K562 (cell line): ENCODE results near the gene USP14. TPM values are rescaled to one million over a fixed set of nuclear protein-coding genes. Genes with fewer than 3 reads are reported as not detected.

Source experiments
- ATAC-seq: fragments of 200-7000 bp; cut with Tn5 transposase; 3 replicates; pipeline ENCODE4 v1.9.1; 2020; ENCODE audit warnings: moderate library complexity
- BruUV-seq: library from RNA; stranded (reverse); fragments of 400-500 nt; replicated peaks from 2 replicates; lab custom pipeline; 2021; lab: Mats Ljungman, UMichigan
- CTCF ChIA-PET: fragments of 300-600 bp; formaldehyde crosslinking; extraction: SDS; loops from one replicate; lab custom pipeline; 2021; ENCODE audit warnings: low intra/inter-chr PET ratio; lab: Yijun Ruan, JAX
- POLR2A ChIA-PET: fragments of 300-600, 350-650 bp; sonication (Branson Sonifier 250); formaldehyde crosslinking; extraction: SDS; loops from one replicate; lab custom pipeline; 2021; ENCODE audit warnings: antibody characterized with exemption, inconsistent platforms; lab: Yijun Ruan, JAX
- DNase-seq, 4 experiments: peaks; one replicate each; pipeline versions ENCODE4 v3.0.0 to v3.0.0-alpha.2; 2011 to 2018; ENCODE audit warnings: low spot score in 3 of 4, mixed read lengths in 3 of 4; ENCODE audit errors: extremely low read depth in 1 of 4
- FAIRE-seq: peaks from 2 replicates; lab custom pipeline; 2011; peaks lifted over from hg19 to GRCh38; lab: Jason Lieb, UNC
- H2AFZ ChIP-seq: 2 replicates; pipeline ENCODE4 v1.6.0; 2011; ENCODE audit warnings: low read depth, low read length, control low read depth, inconsistent platforms
- H3K27ac ChIP-seq: fragments of 200-600 bp; 3 replicates; pipeline ENCODE4 v1.8.0; 2011; ENCODE audit warnings: low read depth, mild to moderate bottlenecking, control low read depth, inconsistent platforms, low read length, moderate library complexity, mixed read lengths; ENCODE audit errors: extremely low read depth
- H3K27me3 ChIP-seq, 2 experiments: fragments of 300-600 bp in 1 of 2; 2 replicates in 1 of 2; 3 replicates in 1 of 2; pipeline versions ENCODE4 v1.6.0 to v1.8.0; 2011; ENCODE audit warnings: inconsistent platforms in 2 of 2, low read length in 2 of 2, mild to moderate bottlenecking in 1 of 2, mixed read lengths in 1 of 2, moderate library complexity in 1 of 2; ENCODE audit not compliant: control insufficient read depth in 2 of 2, insufficient read depth in 2 of 2
- H3K36me3 ChIP-seq: fragments of 300-600 bp; 3 replicates; pipeline ENCODE4 v1.8.0; 2011; ENCODE audit warnings: mild to moderate bottlenecking, low read length, inconsistent platforms; ENCODE audit not compliant: control insufficient read depth, insufficient read depth
- H3K4me1 ChIP-seq, 2 experiments: fragments of 200-600 bp in 1 of 2; replicated peaks in 1 of 2; 2 replicates in 1 of 2; 3 replicates in 1 of 2; pipeline versions ENCODE4 v1.5.1 to v1.8.0; 2011; ENCODE audit warnings: inconsistent platforms in 2 of 2, low read length in 2 of 2, mild to moderate bottlenecking in 1 of 2, mixed read lengths in 1 of 2, moderate library complexity in 1 of 2; ENCODE audit not compliant: control insufficient read depth in 2 of 2, insufficient read depth in 2 of 2
- H3K4me2 ChIP-seq: 2 replicates; pipeline ENCODE4 v1.6.1; 2011; ENCODE audit warnings: low read length, control low read depth, inconsistent platforms, mixed read lengths; ENCODE audit not compliant: insufficient read depth
- H3K4me3 ChIP-seq: fragments of 200-600 bp; sonication (generic), shearing (Covaris generic); 2 replicates; pipeline ENCODE4 v1.5.1; 2016; ENCODE audit warnings: control low read depth, inconsistent platforms
- H3K79me2 ChIP-seq: fragments of 200-600 bp; 3 replicates; pipeline ENCODE4 v1.8.0; 2011; ENCODE audit warnings: low read length, inconsistent platforms; ENCODE audit not compliant: control insufficient read depth, insufficient read depth
- H3K9ac ChIP-seq, 2 experiments: 2 replicates each; pipeline versions ENCODE4 v1.6.0 to v1.6.1; 2011; ENCODE audit warnings: low read depth in 2 of 2, low read length in 2 of 2, control low read depth in 1 of 2, inconsistent platforms in 1 of 2, mild to moderate bottlenecking in 1 of 2, mixed read lengths in 1 of 2; ENCODE audit not compliant: insufficient read depth in 1 of 2
- H3K9me1 ChIP-seq: one replicate; pipeline ENCODE4 v1.6.0; 2011; ENCODE audit warnings: inconsistent platforms, mild to moderate bottlenecking, low read length, moderate library complexity; ENCODE audit not compliant: control insufficient read depth, insufficient read depth
- H3K9me3 ChIP-seq: replicated peaks from 2 replicates; pipeline ENCODE4 v1.5.1; 2011; ENCODE audit warnings: low read depth, low read length, inconsistent platforms; ENCODE audit not compliant: control insufficient read depth, insufficient read depth
- H4K20me1 ChIP-seq: replicated peaks from 2 replicates; pipeline ENCODE4 v1.6.1; 2011; ENCODE audit warnings: low read length, inconsistent platforms, mixed read lengths; ENCODE audit not compliant: control insufficient read depth, insufficient read depth
- ARID2 ChIP-seq: fragments of 450-650 bp; IDR thresholded peaks from 2 replicates; pipeline ENCODE4 v1.6.1; 2017; ENCODE audit warnings: antibody characterized with exemption, mild to moderate bottlenecking
- MXI1 ChIP-seq: IDR thresholded peaks from 2 replicates; pipeline ENCODE4 v1.6.1; 2011; ENCODE audit warnings: low read depth, mild to moderate bottlenecking, improper control_type of control experiment, low read length
- SMAD4 ChIP-seq: fragments of 250-450 bp; sonication (Bioruptor Pico); conservative IDR thresholded peaks from 2 replicates; pipeline ENCODE4 v1.8.0; 2021; ENCODE audit warnings: inconsistent platforms, mild to moderate bottlenecking, moderate library complexity
- WGBS: fragments of 100-300 bp; shearing (Covaris generic); methylation state at CpG from one replicate; pipeline ENCODE4 v1.1.6; 2016; ENCODE audit warnings: low coverage, mixed read lengths; ENCODE audit not compliant: insufficient coverage; ENCODE audit errors: missing lambda C conversion rate; 5-methylcytosine and 5-hydroxymethylcytosine counted together
- in situ Hi-C: fragments of 300-500 bp; cut with MboI; formaldehyde crosslinking; loops from 4 replicates; pipeline ENCODE4 v1.15.0; 2018; ENCODE audit warnings: inconsistent platforms, mixed read lengths
- intact Hi-C: fragments of 100-400 bp; cut with micrococcal nuclease; formaldehyde crosslinking; loops from 2 replicates; pipeline ENCODE4 v1.14.2; 2022
- polyA plus RNA-seq, 8 experiments: library from polyadenylated mRNA; depleted of rRNA in 4 of 8; stranded (reverse) in 5 of 8; unstranded in 3 of 8; fragments of >200 nt; fragmentation: Nextera tagmentation in 2 of 8; fragmentation: Illumina TruSeq in 1 of 8; extraction: Ambion mirVana in 2 of 8; extraction: Trizol in 1 of 8; gene quantifications; 2 replicates each; pipeline versions ENCODE4 v1.2.1 to v1.2.3, GENCODE V29; 2011 to 2014; ENCODE audit warnings: inconsistent platforms in 1 of 8, missing spikeins in 1 of 8
- total RNA-seq, 7 experiments: library from RNA; depleted of rRNA in 6 of 7; stranded (reverse); fragments of >200 nt in 6 of 7; fragmentation: Illumina TruSeq in 2 of 7; extraction: Trizol in 2 of 7; gene quantifications; 2 replicates each; pipeline versions ENCODE4 v1.2.1 to v1.2.3, GENCODE V29; 2011 to 2021; ENCODE audit warnings: low replicate concordance in 1 of 7
- TF ChIP-seq, protein P1 (sequence below): fragments of 450-650 bp; IDR thresholded peaks from 2 replicates; pipeline ENCODE4 v1.6.1; 2018; ENCODE audit not compliant: partially characterized antibody
- TF ChIP-seq, protein P2 (sequence below): fragments of 200-600 bp; sonication (generic); IDR thresholded peaks from one replicate; pipeline ENCODE4 v1.6.1; 2012; ENCODE audit warnings: mild to moderate bottlenecking, low read depth, low read length, inconsistent platforms

Gene USP14
- total and polyA plus RNA-seq, 9 of the 15 experiments (the other 6 are each of a cell fraction or from before 2014, with no cell fraction given): 18.7 to 129 (median 40.3) TPM

DNA sequence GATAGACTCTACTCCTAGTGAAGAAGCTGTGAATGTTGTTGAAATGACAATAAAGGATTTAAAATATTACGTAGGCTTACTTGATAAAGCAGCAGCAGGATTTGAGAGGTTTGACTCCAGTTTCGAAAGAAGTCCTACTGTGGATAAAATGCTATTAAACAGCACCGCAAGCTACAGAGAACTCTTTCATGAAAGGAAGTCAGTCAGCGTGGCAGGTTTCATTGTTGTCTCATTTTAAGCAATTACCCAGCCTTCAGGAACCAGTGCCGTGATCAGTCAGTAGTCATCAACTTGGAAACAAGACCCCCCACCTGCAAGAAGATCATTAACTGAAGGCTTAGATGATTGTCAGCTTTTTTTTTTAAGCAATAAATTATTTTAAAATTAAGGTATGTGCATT is 14.0 kb downstream of the USP14 start:
- Histone ChIP-seq H3K27ac (no peak overlapping the region), H3K4me3 (no peak overlapping the region), H3K27me3 (no peaks in the 10 kb centered on the region), H3K4me2 (no peak overlapping the region), H3K36me3 (peaks cover 67% of the 10 kb centered on the region)
- DNase-seq: no peak
- ChIA-PET POLR2A (interaction anchor here (0.8 to 3.6 kb wide), 3 partner anchors 9 to 13 kb away, joined by 3 to 23 read pairs (median 6); partner anchors contain the start of gene USP14), CTCF (no interaction called here)
- 96% methylated on average over 5 of the region's 5 CpGs for WGBS
- TF ChIP-seq, protein P1, sequence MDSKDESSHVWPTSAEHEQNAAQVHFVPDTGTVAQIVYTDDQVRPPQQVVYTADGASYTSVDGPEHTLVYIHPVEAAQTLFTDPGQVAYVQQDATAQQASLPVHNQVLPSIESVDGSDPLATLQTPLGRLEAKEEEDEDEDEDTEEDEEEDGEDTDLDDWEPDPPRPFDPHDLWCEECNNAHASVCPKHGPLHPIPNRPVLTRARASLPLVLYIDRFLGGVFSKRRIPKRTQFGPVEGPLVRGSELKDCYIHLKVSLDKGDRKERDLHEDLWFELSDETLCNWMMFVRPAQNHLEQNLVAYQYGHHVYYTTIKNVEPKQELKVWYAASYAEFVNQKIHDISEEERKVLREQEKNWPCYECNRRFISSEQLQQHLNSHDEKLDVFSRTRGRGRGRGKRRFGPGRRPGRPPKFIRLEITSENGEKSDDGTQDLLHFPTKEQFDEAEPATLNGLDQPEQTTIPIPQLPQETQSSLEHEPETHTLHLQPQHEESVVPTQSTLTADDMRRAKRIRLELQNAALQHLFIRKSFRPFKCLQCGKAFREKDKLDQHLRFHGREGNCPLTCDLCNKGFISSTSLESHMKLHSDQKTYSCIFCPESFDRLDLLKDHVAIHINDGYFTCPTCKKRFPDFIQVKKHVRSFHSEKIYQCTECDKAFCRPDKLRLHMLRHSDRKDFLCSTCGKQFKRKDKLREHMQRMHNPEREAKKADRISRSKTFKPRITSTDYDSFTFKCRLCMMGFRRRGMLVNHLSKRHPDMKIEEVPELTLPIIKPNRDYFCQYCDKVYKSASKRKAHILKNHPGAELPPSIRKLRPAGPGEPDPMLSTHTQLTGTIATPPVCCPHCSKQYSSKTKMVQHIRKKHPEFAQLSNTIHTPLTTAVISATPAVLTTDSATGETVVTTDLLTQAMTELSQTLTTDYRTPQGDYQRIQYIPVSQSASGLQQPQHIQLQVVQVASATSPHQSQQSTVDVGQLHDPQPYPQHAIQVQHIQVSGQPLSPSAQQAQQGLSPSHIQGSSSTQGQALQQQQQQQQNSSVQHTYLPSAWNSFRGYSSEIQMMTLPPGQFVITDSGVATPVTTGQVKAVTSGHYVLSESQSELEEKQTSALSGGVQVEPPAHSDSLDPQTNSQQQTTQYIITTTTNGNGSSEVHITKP: no peak
- TF ChIP-seq MXI1: no peak
- no peak for TF ChIP-seq SMAD4
- no peak for TF ChIP-seq ARID2
- TF ChIP-seq, protein P2, sequence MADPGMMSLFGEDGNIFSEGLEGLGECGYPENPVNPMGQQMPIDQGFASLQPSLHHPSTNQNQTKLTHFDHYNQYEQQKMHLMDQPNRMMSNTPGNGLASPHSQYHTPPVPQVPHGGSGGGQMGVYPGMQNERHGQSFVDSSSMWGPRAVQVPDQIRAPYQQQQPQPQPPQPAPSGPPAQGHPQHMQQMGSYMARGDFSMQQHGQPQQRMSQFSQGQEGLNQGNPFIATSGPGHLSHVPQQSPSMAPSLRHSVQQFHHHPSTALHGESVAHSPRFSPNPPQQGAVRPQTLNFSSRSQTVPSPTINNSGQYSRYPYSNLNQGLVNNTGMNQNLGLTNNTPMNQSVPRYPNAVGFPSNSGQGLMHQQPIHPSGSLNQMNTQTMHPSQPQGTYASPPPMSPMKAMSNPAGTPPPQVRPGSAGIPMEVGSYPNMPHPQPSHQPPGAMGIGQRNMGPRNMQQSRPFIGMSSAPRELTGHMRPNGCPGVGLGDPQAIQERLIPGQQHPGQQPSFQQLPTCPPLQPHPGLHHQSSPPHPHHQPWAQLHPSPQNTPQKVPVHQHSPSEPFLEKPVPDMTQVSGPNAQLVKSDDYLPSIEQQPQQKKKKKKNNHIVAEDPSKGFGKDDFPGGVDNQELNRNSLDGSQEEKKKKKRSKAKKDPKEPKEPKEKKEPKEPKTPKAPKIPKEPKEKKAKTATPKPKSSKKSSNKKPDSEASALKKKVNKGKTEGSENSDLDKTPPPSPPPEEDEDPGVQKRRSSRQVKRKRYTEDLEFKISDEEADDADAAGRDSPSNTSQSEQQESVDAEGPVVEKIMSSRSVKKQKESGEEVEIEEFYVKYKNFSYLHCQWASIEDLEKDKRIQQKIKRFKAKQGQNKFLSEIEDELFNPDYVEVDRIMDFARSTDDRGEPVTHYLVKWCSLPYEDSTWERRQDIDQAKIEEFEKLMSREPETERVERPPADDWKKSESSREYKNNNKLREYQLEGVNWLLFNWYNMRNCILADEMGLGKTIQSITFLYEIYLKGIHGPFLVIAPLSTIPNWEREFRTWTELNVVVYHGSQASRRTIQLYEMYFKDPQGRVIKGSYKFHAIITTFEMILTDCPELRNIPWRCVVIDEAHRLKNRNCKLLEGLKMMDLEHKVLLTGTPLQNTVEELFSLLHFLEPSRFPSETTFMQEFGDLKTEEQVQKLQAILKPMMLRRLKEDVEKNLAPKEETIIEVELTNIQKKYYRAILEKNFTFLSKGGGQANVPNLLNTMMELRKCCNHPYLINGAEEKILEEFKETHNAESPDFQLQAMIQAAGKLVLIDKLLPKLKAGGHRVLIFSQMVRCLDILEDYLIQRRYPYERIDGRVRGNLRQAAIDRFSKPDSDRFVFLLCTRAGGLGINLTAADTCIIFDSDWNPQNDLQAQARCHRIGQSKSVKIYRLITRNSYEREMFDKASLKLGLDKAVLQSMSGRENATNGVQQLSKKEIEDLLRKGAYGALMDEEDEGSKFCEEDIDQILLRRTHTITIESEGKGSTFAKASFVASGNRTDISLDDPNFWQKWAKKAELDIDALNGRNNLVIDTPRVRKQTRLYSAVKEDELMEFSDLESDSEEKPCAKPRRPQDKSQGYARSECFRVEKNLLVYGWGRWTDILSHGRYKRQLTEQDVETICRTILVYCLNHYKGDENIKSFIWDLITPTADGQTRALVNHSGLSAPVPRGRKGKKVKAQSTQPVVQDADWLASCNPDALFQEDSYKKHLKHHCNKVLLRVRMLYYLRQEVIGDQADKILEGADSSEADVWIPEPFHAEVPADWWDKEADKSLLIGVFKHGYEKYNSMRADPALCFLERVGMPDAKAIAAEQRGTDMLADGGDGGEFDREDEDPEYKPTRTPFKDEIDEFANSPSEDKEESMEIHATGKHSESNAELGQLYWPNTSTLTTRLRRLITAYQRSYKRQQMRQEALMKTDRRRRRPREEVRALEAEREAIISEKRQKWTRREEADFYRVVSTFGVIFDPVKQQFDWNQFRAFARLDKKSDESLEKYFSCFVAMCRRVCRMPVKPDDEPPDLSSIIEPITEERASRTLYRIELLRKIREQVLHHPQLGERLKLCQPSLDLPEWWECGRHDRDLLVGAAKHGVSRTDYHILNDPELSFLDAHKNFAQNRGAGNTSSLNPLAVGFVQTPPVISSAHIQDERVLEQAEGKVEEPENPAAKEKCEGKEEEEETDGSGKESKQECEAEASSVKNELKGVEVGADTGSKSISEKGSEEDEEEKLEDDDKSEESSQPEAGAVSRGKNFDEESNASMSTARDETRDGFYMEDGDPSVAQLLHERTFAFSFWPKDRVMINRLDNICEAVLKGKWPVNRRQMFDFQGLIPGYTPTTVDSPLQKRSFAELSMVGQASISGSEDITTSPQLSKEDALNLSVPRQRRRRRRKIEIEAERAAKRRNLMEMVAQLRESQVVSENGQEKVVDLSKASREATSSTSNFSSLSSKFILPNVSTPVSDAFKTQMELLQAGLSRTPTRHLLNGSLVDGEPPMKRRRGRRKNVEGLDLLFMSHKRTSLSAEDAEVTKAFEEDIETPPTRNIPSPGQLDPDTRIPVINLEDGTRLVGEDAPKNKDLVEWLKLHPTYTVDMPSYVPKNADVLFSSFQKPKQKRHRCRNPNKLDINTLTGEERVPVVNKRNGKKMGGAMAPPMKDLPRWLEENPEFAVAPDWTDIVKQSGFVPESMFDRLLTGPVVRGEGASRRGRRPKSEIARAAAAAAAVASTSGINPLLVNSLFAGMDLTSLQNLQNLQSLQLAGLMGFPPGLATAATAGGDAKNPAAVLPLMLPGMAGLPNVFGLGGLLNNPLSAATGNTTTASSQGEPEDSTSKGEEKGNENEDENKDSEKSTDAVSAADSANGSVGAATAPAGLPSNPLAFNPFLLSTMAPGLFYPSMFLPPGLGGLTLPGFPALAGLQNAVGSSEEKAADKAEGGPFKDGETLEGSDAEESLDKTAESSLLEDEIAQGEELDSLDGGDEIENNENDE: no peak
- TF ChIP-seq, all 486 proteins: peak for 0
- no peaks in the 10 kb centered on the region for H3K9me1 ChIP-seq
- H2AFZ ChIP-seq: no peak overlapping the region
- ATAC-seq: no peak
- intact Hi-C loops (no loop called here), in situ Hi-C loops (no loop called here)
- peaks cover 34% of the 10 kb centered on the region for H3K79me2 ChIP-seq
- no peaks in the 10 kb centered on the region for H4K20me1 ChIP-seq
- FAIRE-seq: no peak
- H3K4me1 ChIP-seq: no peaks in the 10 kb centered on the region; a peak in 2 of 5 replicates
- no peak overlapping the region for H3K9ac ChIP-seq
- no TSS peak for BruUV-seq
- no peaks in the 10 kb centered on the region for H3K9me3 ChIP-seq
